Glomerular visceral epithelial cell (primary cell): ENCODE measurements around the gene CNTD1.
A peak's percentile ranks its signal among the peaks of the same experiment; 100 is the strongest.
"Not testable (repeated sequence)": the region's sequence is repeated elsewhere in the genome, so short reads cannot be mapped to it uniquely, and the experiment has no call there.

ENCODE experiments used
- DNase-seq: peaks from one replicate; pipeline ENCODE4 v3.0.0-alpha.2; 2016; ENCODE audit errors: extremely low spot score

Gene CNTD1, protein sequence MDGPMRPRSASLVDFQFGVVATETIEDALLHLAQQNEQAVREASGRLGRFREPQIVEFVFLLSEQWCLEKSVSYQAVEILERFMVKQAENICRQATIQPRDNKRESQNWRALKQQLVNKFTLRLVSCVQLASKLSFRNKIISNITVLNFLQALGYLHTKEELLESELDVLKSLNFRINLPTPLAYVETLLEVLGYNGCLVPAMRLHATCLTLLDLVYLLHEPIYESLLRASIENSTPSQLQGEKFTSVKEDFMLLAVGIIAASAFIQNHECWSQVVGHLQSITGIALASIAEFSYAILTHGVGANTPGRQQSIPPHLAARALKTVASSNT

GRCh38 chr17:42798383-42799380 is at the start of gene CNTD1, which contains the start of gene COA3:
CNTD1 (plus strand) TSS chr17:42798861; CDS start chr17:42799068, 207 bp downstream.
COA3 (minus strand) TSS chr17:42798704; CDS start chr17:42798681, 23 bp downstream.
- peak; percentile 83 for DNase-seq

GRCh38 chr17:42748908-42749798 is 49.5 kb upstream of the CNTD1 start:
- no peak for DNase-seq

DNA sequence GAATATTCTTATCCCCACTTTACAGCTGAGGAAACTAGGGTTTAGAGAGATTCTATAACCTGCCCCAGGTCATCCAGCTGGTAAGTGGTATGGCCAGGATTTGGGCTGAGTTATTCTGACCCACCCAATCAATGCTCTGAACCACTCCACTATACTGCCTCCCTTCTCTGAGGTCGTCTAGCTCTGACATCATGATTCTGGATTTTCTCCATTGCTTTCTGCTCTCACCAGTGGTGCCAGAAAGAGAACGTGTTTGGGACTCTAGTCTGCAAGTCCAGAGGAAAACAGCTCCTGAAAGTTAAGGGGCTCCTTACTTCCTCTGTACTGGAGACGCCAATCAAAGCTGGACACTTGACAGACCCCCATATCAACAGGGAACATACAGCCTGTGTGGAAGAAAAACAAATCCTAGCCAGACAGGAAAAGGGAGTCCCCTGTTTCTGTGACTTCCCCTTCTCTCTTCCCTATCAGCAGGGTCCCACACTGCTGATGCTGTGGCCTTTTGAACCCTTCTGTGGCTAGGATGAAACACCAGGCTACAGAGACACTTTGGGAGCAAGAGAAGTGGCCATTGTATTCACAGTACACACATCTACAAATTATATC is 47.8 kb upstream of the CNTD1 start:
- no peak for DNase-seq

GRCh38 chr17:42751628-42752027 is 47.0 kb upstream of the CNTD1 start:
- no peak for DNase-seq

GRCh38 chr17:42754782-42755181 is 43.9 kb upstream of the CNTD1 start:
- DNase-seq: peak; percentile 74

- no peak for DNase-seq
Observed at GRCh38 chr17:42759982-42760651, 38.5 kb upstream of the CNTD1 start.

- no peak for DNase-seq
Observed at GRCh38 chr17:42760652-42761581, 37.7 kb upstream of the CNTD1 start, which contains the start of gene RAMP2. RAMP2 (plus strand) TSS chr17:42761227; CDS start chr17:42761262, 35 bp downstream.

DNA sequence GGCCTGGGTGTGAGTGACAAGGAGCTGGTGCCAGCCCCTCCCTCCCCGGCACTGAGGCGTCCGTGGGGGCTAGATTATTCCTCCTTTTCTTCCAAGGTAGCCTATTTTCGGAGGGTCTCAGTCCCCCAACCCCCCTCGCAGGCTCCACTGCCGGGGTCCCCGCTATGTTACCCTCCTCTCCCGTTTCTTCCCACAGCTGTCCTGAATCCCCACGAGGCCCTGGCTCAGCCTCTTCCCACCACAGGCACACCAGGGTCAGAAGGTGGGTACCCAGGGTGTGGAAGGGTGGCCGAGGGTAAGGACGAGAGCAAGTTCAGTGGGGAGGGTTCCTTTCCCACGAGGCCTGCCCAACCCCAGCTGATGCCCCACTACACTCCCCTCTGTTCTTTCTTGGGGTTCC is 37.0 kb upstream of the CNTD1 start:
- no peak for DNase-seq

DNA sequence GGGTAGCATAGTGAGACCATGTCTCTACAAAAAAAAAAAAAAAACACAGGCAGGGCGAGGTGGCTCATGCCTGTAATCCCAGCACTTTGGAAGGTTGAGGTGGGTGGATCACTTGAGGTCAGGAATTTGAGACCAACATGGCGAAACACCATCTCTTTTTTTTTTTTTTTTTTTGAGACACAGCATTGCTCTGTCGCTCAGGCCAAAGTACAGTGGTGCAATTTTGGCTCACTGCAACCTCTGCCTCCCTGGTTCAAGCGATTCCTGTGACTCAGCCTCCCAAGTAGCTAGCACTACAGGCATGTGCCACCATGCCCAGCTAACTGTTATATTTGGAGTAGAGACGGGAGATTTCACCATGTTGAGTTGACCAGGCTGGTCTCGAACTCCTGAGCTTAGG is 32.5 kb upstream of the CNTD1 start:
- DNase-seq: no peak

DNA sequence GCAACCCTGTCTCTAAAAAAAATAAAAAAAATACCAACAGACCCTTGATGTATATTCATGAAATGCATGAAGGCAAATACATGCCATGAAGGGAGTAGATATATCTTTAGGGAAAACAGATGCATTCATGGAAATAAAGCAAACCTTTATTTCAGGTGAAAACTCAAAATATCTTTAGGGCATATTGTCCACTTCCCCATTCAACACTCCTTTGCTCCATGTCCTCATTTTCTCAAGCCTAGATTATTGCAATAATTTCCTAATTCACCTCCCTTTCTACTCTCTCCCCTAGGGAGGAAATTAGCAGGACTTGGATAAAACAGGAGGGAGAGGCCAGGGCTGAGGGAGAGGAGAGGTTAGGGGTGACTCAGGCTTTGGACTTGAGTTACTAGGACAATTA is 31.1 kb upstream of the CNTD1 start:
- DNase-seq: no peak

GRCh38 chr17:42768006-42768405 is 30.7 kb upstream of the CNTD1 start:
- not testable (repeated sequence) for DNase-seq

- DNase-seq: not testable (repeated sequence)
Observed at GRCh38 chr17:42769964-42770363, 28.7 kb upstream of the CNTD1 start.

- no peak for DNase-seq
Observed at GRCh38 chr17:42772945-42773289, 25.7 kb upstream of the CNTD1 start.

DNA sequence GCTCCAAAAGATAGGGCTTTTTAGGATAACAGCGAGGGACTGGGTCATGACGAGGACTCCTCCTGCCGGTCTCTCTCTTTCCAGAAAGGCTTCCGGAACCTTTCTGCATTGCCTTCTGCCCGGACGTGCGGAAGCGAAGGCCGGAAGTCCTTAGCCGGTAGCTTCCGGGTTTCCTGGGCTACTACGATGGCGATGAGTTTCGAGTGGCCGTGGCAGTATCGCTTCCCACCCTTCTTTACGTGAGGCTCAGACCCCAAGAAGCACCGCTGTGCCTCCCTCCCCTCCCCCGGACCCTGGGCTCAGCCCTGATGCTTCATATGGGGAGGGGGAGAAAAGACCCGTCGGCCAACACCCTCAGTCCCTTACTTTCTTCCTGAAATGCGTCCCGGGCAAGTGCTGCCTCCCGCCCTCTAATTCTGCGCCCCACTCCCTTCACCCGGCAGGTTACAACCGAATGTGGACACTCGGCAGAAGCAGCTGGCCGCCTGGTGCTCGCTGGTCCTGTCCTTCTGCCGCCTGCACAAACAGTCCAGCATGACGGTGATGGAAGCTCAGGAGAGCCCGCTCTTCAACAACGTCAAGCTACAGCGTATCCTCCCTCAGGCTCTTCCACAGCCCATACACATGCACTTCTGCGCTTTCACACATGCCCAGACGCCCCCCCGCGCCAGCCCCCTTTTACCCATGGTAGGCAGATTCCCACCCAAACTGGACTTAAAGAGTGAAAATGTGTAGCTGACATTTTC is 25.2 kb upstream of the CNTD1 start, which contains the start of gene VPS25:
VPS25 (plus strand) TSS at position 160 of the 746 bp plus-strand sequence; CDS start at position 187, 27 bp downstream.
- DNase-seq: peak; percentile 84

DNA sequence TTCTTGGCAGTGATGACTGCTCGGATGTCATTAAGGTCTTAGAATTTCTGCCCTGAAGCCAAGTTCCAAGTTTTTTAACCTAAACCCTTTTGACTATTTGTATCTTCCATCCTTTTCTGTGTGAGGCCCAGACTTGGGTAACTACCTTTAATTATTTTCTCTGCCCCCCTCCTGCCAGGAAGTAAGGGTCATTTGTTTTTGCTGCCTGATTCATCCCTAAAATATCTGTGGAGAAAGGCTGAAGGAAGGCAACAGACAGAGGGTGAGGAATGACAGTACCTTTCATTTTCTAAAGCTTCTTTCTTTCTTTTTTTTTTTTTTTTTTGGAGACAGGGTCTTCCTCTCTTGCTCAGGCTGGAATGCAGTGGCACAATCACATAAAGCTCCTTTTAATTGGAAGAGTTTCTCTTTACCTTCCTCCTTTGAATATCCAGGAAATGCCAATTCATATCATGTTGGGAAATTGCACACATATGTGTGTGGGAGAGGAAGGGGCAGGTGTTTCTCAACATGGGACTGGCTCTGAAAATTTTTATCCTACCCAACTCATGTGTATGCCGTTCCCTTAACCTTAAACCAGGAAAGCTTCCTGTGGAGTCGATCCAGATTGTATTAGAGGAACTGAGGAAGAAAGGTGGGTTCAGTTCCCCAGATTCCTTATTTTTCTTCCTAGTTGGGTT is 24.5 kb upstream of the CNTD1 start:
- DNase-seq: peak; percentile 62

DNA sequence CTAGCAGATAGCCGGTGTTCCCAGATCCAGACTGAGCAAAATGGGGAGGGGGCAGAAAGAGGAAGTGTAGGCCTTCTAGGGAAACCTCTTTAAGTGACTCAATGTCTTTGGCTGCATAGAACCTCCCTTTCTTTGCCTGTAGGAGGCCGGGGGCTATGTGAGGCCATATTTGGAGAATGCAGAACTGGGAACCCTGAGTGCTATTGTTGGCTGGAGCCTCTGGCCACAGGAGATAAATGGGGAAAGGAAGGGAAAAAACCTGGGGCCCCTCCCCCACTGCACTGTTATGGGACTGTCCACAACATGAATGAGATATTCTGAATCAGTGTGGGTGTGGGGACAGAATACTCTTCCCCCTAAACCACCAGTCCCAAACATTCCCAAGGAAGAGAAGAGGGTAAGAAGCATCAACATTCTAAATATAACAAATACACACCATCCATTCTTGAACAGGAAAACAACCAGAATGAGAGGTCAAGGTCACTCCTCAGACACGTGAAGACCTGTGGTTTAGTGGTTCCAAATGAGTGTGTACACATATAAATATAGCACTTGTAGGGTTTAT is 23.0 kb upstream of the CNTD1 start:
- DNase-seq: peak; percentile 59

DNA sequence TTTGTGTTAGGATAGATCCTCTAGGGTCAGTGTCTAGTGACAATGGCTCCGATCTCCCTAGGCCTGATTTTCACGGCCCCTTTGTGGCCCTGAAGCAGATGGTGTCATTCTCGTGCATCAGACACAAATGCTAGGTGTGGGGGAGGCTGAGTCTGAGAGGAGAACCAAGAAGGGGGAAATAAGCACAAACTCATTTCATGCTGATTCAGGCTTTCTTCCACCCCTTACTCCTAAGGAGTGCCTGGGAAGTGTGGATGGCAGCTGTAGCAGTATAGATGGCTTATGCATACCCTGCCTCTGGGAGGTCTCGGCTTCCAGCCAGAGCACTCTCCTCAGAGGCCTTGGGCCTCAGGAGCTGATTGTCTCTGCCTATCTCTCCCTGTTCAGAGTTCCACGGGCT is 20.1 kb upstream of the CNTD1 start:
- DNase-seq: no peak
